HG02973 (cell line): ENCODE measurements around the gene AHDC1.

Experiments
- ATAC-seq: cut with Tn5 transposase; IDR thresholded peaks from one replicate; pipeline ENCODE4 v1.9.1; 2021; ENCODE audit warnings: moderate library complexity; ENCODE audit not compliant: unreplicated experiment

The AHDC1 gene

DNA sequence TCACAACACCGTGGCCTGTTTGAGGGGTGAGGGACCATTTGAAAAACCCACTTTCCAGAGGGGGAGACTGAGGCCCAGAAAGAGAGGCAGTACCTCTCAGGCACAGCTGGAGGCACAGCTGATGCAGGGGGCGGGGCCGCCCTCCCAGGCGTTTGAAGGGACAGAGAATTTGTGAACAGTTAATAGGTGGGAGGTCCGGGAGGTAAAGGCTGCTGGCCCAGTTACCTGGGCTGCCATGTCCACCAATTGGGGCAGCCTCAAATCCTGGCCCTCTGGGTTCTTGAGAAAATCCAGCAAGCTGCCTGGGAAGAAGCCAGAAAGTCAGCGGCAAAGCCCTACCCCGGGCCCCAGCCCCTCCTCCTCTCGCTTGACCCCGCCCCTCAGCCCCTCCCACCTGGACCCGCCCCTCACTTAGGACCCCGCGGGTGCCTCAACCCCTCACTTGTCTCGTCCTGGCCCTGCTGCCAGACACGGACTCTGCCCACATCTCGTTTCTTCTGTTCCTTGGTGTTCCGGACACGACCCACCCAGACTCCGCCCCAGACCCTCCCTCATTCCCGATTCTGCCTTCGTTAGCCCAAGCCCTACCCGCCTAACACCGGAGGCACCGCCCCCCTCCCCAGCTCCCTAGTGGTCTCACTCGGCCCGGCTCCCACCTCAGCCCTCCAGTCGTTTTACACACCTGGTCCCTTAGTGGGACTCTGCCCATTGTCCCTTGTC lies 10.8 kb upstream of the AHDC1 start:
- ATAC-seq: no peak

DNA sequence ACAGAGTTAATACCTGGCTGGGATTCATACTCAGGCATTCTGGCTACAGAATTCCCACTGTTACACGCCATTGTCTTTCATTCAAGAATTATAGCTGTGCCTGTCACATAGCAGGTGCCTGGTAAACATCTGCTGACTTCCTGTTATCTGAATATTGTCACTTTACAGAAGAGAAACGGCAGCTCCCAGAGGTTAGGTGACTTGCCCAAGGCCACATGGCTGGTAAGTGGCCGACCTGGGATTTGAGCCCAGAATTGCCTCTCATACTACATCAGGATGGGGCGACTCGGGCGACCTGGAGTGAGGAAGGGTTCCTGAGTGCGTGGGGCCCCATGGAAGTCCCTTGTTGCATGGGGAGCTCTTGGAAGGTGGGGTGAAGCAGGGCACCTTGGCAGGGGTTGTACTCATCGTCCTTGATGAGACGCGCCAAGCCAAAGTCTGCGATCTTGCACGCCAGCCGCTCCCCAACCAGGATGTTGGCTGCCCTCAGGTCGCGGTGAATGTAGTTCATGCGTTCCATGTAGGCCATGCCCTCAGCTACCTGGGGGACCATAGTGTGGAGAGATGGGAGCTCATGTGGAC lies 10.2 kb upstream of the AHDC1 start:
- no peak for ATAC-seq

DNA sequence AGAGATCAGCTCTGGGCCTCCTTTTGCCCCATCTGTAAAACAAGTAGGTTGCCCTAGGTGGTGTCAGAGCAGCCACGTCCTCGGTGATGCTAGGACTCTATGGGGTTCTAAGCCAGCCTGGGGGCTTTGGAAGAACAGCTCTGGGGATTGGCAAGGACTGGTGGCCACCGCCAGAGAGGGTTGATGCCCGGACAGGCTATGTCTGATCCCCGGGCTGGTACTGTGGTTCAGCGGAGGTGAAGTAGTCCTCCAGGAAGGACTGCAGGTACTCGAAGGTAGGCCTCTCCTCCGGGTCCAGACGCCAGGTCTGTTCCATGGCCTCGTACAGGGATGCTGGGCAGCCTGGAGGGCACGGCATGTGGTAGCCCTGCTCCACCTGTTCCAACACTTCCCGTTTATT lies 8.8 kb upstream of the AHDC1 start:
- no peak for ATAC-seq

DNA sequence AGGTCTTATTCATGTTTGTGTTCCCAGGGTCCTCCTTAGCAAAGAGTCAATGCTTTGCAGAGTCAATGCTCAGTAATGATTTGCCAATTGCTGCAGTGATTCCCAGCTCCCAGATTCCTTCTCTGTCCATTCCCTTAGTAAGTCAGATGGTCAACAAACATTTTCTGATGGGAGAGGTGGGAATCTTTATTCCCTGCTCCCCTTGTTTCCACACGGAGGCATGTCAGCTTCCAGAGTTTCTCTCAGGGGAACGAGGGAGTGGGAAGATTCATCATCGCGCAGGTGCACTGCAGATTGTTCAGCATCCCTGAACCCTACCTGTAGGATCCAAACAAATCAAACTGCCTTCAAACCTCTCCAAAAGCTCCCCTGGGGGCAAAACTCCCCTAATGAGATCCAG lies 7.5 kb upstream of the AHDC1 start:
- ATAC-seq: no peak

DNA sequence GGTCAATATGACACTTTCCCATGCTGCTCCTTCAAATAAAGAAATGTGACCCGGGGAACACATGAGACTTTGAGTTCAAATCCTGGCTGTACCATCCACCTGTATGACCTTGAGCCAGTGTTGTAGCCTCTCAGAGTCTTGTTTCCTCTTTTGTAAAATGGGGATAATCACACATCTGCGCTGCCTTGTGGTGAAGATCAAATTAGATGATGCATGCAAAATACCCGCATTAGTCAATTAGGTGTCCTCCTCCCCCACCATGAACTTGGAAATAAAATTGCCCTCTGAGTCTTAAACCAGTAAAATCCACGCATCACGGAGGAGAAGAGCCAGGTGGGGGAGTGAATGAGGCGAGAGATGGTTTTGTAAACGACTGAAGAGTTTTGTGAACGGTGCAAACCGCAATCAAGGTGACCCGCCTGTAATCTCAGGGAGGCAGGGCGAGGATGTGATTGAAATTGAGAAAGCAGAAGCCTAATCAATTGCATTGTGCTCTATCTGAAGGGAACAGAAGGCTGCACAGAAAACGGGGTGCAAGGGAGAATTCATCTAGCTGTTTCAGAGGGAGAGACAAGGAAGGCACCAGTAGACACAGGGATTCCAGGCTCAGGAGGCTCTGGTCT lies 5.8 kb upstream of the AHDC1 start:
- ATAC-seq: no peak

DNA sequence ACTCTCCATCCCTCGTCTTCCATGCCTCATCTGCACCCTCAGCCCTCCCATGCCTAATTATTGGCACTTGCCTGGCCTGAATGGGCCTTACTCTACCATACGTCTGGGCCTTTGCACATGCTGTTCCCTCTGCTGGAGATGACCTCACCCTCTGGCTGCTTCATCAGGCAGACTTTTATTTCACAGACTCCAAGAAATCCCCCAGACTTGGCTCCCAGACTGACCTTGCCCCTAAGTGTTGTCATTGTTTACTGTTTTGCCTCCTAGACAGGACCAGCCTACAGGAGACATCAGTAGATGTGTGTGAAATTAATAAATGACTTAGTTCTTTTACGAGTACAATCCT lies 5.2 kb upstream of the AHDC1 start:
- ATAC-seq: no peak

DNA sequence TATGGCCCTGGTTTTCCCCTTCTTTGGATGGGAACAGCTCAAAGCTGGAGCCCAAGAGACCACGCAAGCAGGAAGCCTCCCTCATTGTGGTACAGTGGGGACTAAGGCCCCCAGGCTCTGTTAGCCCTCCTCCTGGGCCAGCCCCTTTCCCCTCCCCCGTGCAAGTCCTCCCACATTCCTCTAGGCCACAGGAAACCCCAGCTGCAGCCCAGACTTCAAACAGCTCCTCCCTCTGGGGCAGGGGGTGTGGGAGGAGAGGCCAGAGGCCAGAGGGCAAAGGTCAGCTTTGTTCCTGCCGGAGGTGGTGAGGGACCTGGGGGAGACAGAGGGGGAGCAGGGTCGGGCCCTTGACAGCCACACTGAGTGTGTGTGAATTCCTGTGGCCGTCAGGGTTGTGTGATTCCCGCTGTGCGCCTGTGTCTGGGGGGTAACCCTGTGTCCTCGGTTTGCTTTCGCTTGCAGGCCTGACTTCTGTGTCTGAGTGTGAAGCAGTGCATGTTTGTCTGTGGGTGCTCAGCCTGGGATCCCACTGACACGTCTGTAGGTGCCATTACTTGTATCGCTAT lies 3.4 kb upstream of the AHDC1 start:
- ATAC-seq: no peak

DNA sequence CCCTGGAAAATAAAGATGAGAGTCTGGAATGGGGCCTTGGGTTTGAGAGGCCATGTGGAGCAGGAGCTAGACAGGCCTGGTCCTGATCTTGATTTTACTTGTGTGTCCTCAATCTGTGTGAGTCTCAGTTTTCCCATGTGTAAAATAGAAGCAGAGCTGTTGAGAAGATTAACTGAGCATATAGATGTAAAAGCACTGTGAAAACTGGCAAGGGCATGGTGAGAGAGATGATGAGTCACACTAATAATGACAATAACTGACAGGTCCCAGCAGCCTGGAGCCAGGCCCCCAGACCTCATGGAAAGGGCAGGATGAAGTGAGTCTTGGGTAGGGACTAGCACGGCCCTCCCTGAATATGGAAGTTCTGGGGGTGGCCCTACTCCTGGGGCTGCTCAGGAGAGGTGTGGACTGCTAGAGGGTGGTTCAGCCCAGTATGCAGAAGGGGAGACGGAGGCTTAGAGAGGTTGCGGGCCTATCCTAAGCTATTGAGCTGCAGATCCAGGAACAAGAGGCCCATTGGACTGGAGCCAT lies 2.8 kb upstream of the AHDC1 start:
- no peak for ATAC-seq

DNA sequence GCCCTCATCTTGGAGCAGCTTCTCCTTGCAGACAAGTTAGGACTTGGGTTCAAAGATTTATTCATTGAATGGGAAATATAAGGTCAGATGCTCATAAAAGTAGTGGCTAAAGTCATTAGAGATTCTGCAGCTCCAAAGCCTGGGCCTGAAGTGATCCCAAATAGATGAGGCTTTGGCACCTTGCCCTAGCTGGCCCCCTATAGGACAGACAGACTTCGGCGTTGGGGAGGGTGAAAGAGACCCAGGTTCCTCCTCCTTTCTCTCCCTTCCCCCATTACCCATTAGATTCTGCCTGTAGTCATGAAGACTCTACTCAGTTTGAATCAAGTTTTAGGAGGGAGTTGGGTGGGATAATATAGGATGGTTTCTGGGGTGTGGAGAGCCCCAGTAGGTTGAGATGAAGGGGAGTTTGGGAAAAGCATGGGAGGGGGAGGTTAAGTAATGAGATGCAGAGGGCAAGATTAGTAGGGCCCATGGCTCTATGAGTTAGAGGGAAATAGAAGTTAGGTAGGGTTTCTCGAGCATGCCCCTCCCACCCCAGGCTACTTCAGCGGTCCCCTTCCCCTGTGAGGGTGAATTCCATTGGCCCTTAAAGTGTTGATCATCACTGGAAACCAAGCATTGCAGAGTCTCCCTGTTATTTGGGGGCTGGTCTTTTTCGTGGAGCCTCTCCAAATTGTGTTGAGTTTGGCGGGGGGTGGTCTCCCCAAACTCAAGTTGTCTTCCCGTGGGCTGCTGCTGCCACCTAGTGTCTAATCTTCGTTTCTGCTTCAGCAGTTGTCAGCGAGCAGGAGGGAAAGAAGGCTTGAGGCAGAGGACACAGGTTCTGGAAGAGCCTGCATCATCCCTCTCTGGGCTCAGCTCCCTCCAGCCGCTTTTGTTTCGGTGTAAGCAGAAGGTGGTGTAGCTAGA lies 2.1 kb upstream of the AHDC1 start:
- ATAC-seq: no peak

DNA sequence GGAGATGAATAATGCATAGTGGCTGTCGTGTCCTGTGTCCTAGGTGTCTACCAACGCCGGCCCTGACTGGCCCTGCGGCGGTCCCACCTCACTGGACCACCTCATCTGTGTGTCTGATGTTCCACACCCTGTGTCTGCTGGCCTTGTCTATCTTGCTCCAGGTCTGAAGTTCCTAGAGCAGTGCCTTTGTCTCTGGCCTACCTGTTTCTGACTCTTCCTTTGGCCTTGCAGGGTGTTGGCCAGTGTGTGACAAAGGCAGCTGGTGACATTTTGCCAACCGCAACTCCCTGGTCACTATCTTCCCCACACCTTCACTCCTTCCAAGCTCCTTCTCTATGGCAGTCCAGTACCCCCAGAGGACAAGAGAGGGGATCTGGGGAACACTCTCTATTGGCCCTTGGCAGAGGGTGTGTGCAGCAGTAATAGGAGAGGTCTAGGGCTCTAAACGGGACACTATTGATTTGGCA lies 1.4 kb upstream of the AHDC1 start:
- no peak for ATAC-seq

DNA sequence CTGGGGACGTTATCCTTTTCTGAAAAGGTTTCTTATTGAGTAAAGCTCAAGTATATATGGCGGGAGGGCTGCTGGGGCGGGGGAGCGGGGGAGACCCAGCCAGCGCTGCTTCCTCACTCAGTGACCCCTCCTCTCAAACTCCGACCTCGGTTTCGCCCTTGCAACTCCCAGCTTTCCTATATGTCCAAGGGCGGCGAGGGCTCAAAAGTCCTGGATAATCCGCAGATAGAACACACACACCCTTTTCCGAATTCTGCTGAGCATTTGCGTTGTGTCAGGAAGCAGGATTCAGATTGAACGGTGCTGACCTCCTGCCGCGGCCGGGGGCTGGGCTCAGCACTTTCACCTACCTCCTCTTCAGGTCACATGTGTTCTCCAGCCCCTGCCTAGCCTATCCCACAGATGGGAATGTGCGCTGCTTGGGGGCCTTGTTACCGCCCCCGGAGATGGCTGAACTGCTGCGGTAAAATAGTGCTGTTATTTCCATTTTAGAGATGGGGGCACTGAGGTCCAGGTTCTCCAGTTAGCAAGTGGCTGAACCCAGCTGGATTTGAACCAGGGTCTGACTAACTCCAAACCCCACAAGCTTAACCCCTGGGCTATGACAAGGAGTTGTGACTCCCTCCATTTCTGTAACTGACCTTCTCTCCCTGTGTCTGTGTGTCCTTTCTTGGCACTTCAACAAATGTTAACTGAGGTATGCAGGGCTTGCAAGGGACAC lies 795 bp upstream of the AHDC1 start:
- no peak for ATAC-seq

DNA sequence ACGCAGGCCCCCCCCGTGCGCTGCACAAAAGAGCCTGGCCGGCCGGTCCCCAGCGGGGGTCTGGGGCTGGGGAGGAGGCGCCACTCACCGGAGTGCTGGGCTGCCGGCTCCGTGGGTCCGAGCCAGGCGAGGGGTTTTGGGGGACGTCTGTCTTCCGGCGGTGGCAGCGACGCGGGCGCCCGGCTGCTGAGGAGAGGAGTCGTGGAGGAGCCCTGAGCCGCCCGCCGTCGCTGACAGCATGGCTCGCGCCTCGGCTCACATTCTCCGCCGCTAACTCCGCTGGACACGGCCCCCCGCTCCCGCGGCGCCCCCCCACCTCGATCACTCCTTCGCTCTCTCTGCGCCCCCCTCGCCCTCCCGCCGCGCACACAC lies 649 bp downstream of the AHDC1 start:
- ATAC-seq: no peak

DNA sequence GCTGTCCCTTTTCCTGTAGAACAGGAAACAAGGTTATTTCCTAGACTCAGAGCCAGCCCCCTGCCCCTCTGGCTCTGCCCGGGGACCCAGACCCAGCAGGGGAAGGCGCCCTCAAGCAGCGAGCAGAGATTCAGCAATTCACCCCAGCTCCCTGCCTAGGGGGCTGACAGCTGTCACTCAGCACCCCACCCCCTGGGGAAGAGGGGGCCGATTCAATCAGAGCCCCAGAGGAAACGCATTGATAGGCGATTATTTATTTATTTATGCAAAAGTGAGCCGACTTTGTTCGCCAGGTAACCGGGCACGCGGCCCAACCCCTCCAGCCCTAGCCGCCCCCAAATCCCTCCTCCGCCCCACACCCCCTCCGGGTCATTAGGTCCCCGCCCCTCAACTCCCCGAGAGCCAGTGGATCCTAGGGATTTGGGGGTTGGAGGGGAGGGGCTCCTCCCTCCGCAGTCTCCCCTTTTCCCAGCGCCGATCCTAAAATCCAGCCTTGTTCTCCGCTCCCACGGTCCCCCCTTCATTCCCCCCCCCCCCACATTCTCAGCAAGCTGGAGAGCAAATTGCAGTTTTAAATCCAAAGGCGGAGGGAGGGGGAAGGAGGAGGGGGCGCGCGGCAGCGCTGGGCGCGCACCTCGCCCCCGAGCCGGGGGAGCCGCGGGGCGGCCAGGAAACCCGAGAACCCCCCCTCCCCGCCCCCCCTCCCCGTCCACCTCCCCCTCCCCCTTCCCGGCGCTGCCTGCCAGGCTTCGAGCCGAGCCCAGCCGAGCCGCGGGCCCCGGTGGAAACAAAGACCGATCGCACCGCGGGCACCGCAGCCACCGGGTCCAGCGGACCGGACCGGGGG lies 1.3 kb downstream of the AHDC1 start:
- no peak for ATAC-seq

DNA sequence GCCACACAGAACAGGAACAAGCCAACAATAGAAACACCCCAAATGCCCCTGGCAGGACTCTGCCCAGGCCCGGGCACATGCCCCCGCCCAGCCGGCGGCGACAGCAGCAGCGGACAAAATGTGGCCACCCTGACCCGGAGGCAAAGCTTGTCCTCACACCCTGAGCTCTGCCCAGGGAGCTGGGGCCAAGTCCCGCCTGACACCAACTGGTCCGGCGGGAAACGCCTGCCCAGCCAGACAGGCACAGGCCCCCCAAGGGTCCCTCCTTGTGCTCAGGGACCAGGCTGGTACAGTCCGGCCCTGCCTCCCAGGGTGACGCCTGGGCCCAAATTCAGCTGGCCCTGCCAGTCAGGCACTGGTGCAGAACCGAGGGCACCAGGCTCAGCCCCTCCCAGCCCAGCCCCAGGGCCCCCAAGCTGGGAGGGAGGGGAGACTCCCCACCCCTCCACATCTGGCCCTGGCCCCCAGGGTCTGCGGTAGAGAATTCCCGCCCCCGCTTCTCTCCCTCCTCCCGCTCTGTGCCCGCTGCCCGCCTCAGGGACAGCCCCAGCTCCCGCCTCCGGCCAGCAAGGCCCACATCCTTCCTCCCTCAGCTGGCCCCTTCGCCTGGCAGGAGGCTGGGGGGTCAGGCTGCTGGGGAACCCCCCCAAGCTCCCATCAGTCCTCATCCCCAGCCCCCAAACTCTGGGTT lies 2.0 kb downstream of the AHDC1 start:
- ATAC-seq: no peak

DNA sequence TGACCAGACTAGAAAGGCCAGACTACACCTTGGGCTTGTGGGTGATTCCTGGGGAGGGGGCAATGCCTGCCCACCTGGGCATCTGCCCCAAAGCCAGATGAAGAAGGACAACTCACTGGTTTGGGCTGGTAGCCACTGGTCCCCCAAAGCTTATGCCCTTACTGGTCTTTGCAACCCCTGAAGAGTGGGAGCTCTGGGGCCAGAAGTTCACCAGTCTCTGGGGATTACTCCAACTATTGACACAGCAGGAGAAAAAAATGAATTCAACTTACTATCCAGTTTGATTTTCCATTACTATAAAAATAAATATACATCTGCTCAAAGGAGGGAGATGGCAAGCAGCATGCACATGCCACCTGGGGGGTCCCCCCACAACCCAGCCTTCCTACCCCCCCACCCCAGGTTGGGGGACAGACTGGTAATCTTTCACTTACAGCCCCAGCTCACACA lies 2.6 kb downstream of the AHDC1 start:
- ATAC-seq: no peak

DNA sequence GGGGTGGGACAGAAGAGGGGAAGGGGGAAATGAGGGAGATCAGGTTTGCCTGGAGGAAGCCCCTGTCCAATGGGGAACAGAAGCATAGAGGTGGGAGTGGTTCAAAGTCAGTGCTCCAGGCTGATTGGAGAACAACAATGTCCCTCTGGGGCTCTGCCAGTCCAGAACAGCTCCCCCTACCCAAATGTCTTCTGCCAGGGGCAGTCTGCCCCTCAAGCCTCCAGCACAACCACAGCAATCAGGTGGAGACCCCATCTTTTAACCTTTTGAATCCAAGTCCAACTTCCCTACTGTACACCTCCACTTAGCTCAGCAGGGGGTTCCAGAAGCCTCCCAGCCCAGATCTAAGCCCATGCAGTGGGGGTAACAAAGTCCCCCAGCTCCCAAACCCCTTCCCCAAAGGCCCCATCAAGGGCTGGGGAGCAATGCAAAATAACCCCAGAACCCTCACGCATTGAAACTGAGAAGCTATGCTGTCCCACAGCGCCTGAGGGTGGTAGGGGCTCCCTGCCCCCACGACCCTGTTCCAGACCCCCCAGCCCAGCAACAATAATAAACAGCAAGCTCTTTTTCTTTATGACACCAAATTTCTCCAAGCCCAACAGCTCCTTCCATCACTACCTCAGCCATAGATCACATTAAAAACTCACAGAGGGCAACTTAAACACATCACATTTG lies 3.3 kb downstream of the AHDC1 start:
- no peak for ATAC-seq

DNA sequence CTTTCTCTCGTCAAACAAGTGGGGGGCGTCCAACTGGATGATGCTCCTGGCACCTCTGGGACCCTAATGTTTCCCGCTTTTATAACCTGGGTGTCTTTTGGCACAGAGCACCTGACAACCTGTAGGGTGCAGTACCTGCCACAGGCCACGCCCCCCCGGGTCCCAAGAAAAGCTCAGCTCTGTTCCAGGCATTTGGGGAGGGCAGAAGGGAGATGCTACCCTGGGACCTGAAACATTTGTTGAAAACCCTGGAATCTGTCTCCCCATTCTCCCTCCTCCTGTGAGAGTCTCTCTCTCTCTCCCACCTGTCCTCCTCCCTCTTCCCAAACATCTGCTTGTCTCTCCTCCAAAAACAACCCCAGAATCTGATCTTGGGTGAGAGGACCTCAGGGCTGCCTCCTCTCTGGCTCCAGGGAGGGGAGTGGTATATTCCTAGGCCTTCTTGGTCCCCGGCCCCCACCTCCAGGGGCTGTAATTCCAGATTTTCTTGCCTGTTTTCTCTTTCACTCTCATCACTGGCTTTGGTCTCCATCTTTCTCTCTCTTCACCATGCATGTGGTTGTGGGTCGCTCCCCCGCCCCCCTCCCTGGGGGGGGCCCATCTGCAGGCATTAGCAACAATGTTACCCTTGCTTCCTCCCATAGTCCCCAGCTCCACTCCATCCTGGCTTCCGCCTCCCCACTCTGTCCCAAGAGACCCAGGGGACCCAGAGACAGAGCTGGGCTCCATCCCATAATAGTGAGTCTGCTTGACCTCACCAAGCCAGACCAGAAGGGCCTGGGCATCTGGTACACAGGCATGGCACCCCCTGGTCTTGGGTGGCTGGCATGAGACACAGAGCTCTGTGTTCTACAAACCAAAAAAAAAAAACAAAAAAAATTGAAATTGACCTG lies 4.1 kb downstream of the AHDC1 start:
- no peak for ATAC-seq
